NB4 (cell line): ENCODE data around the gene FGF10.

Source experiments
- MYC ChIP-seq: IDR thresholded peaks from 2 replicates; pipeline ENCODE4 v1.6.1; 2011; ENCODE audit warnings: low read depth, low read length
- POLR2A ChIP-seq: IDR thresholded peaks from 2 replicates; pipeline ENCODE4 v1.6.1; 2011; ENCODE audit warnings: mild to moderate bottlenecking; ENCODE audit not compliant: insufficient read length; ENCODE audit errors: extremely low read depth
- TF ChIP-seq, protein P1 (sequence below): IDR thresholded peaks from one replicate; pipeline ENCODE4 v1.5.1; 2012; ENCODE audit warnings: low read depth, low read length

DNA sequence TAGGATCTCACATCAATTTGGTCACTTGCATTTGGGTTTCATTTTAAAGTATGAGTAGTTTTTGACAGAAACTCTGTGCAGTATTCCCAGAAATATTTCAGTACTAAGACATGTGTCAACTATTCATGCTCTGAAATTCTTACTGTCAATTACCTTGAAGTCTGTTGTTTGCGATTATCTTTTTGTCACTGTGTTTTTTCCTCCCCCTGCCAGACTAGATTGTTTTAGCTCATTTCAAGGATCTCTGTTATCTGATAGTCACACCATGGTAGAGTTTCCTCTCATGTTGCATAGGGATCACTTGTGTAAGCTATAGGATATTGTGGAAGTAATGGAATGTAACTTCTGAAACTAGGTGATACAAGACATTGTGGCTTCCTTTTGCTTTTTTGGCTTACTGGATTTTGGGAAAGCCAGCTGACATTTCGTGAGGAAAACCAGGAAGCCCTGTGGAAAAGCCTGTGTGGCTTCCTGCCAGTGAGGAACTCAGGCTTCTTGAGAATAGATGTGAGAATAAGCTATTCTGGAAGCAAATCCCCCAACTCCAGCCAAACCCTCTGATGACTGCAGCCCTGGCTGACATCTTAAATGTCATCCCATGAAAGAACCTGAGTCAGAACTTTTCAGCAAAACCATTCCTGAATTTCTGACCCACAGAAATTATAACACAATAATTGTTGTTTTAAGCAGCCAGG lies 122.2 kb downstream of the FGF10 start:
- TF ChIP-seq, protein P1, sequence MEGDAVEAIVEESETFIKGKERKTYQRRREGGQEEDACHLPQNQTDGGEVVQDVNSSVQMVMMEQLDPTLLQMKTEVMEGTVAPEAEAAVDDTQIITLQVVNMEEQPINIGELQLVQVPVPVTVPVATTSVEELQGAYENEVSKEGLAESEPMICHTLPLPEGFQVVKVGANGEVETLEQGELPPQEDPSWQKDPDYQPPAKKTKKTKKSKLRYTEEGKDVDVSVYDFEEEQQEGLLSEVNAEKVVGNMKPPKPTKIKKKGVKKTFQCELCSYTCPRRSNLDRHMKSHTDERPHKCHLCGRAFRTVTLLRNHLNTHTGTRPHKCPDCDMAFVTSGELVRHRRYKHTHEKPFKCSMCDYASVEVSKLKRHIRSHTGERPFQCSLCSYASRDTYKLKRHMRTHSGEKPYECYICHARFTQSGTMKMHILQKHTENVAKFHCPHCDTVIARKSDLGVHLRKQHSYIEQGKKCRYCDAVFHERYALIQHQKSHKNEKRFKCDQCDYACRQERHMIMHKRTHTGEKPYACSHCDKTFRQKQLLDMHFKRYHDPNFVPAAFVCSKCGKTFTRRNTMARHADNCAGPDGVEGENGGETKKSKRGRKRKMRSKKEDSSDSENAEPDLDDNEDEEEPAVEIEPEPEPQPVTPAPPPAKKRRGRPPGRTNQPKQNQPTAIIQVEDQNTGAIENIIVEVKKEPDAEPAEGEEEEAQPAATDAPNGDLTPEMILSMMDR = no peak
- TF ChIP-seq POLR2A (no peak), MYC (no peak)
